Neuronal stem cell (in vitro differentiated cells): ENCODE results near the gene PDZD7.

Source experiments
- DNase-seq: peaks from one replicate; pipeline ENCODE4 v3.0.0-alpha.2; 2013; ENCODE audit warnings: low spot score
- H2AFZ ChIP-seq: one replicate; pipeline ENCODE4 v1.6.1; 2013; ENCODE audit warnings: mild to moderate bottlenecking, low read length, inconsistent platforms
- H2AK5ac ChIP-seq: 2 replicates; pipeline ENCODE4 v1.6.1; 2013; ENCODE audit warnings: low read depth, mild to moderate bottlenecking, inconsistent platforms, low read length, moderate library complexity, mixed read lengths
- H2BK120ac ChIP-seq: 2 replicates; pipeline ENCODE4 v1.6.1; 2013; ENCODE audit warnings: low read depth, mild to moderate bottlenecking, inconsistent platforms, low read length, moderate library complexity, mixed read lengths
- H2BK12ac ChIP-seq: one replicate; pipeline ENCODE4 v1.6.1; 2013; ENCODE audit warnings: low read length, inconsistent platforms
- H2BK15ac ChIP-seq: 2 replicates; pipeline ENCODE4 v1.6.1; 2013; ENCODE audit warnings: mild to moderate bottlenecking, low read length, inconsistent platforms, mixed read lengths
- H2BK5ac ChIP-seq: one replicate; pipeline ENCODE4 v1.6.1; 2013; ENCODE audit warnings: inconsistent platforms, mild to moderate bottlenecking, low read length, moderate library complexity
- H3K14ac ChIP-seq: one replicate; pipeline ENCODE4 v1.6.1; 2013; ENCODE audit warnings: low read length, inconsistent platforms
- H3K18ac ChIP-seq: 2 replicates; pipeline ENCODE4 v1.6.1; 2013; ENCODE audit warnings: low read length, inconsistent platforms
- H3K23ac ChIP-seq: 2 replicates; pipeline ENCODE4 v1.6.1; 2013; ENCODE audit warnings: low read depth, mild to moderate bottlenecking, mixed read lengths, low read length, inconsistent platforms; ENCODE audit not compliant: poor library complexity
- H3K27ac ChIP-seq: replicated peaks from 3 replicates; pipeline ENCODE4 v1.5.1; 2013; ENCODE audit warnings: low read length, inconsistent platforms
- H3K27me3 ChIP-seq, 3 experiments: 2 replicates each; pipeline ENCODE4 v1.6.1; 2013; ENCODE audit warnings: low read length in 3 of 3, mild to moderate bottlenecking in 2 of 3, inconsistent platforms in 1 of 3, low read depth in 1 of 3, mixed read lengths in 1 of 3, moderate library complexity in 1 of 3; ENCODE audit not compliant: control insufficient read depth in 3 of 3, insufficient read depth in 3 of 3
- H3K36me3 ChIP-seq, 2 donors: replicated peaks in 1 of 2; 2 replicates each; pipeline ENCODE4 v1.6.1; 2013; ENCODE audit warnings: low read length in 2 of 2; ENCODE audit not compliant: control insufficient read depth in 2 of 2, insufficient read depth in 2 of 2
- H3K4ac ChIP-seq: 2 replicates; pipeline ENCODE4 v1.6.1; 2013; ENCODE audit warnings: inconsistent platforms, mild to moderate bottlenecking, low read length, moderate library complexity
- H3K4me1 ChIP-seq, 2 donors: 1 replicate in 1 of 2; 2 replicates in 1 of 2; pipeline ENCODE4 v1.6.1; 2013; ENCODE audit warnings: low read length in 2 of 2, low read depth in 1 of 2; ENCODE audit not compliant: control insufficient read depth in 2 of 2, insufficient read depth in 1 of 2
- H3K4me2 ChIP-seq: one replicate; pipeline ENCODE4 v1.6.1; 2013; ENCODE audit warnings: mild to moderate bottlenecking, low read length, inconsistent platforms; ENCODE audit not compliant: insufficient read depth, poor library complexity, severe bottlenecking
- H3K4me3 ChIP-seq, 2 donors: 2 replicates each; pipeline ENCODE4 v1.5.1; 2013; ENCODE audit warnings: low read length in 2 of 2, mild to moderate bottlenecking in 2 of 2, inconsistent platforms in 1 of 2, moderate library complexity in 1 of 2
- H3K79me1 ChIP-seq: one replicate; pipeline ENCODE4 v1.6.1; 2013; ENCODE audit warnings: low read depth, mild to moderate bottlenecking, inconsistent platforms, low read length, moderate library complexity
- H3K9ac ChIP-seq: one replicate; pipeline ENCODE4 v1.6.1; 2013; ENCODE audit warnings: mild to moderate bottlenecking, low read depth, low read length, inconsistent platforms; ENCODE audit not compliant: poor library complexity
- H3K9me3 ChIP-seq, 2 donors: replicated peaks in 1 of 2; 2 replicates each; pipeline versions ENCODE3 to v1.6.1; 2013; ENCODE audit warnings: low read length in 2 of 2, mild to moderate bottlenecking in 2 of 2, inconsistent platforms in 1 of 2, low read depth in 1 of 2, mixed read lengths in 1 of 2, moderate library complexity in 1 of 2; ENCODE audit not compliant: control insufficient read depth in 2 of 2, insufficient read depth in 1 of 2
- H4K8ac ChIP-seq: one replicate; pipeline ENCODE4 v1.6.1; 2013; ENCODE audit warnings: low read depth, mild to moderate bottlenecking, inconsistent platforms, low read length, moderate library complexity
- H4K91ac ChIP-seq: one replicate; pipeline ENCODE4 v1.6.1; 2013; ENCODE audit warnings: low read length, low read depth, mild to moderate bottlenecking, inconsistent platforms; ENCODE audit not compliant: poor library complexity
- WGBS, 2 donors: extraction: QIAGEN DNeasy Blood & Tissue Kit; methylation state at CpG; one replicate each; pipeline ENCODE4 v1.1.7; 2013; ENCODE audit warnings: missing lambda C conversion rate in 2 of 2, mixed read lengths in 1 of 2; ENCODE audit not compliant: insufficient read length in 2 of 2, insufficient replicate concordance in 1 of 2; ENCODE audit errors: extremely low coverage in 2 of 2; 5-methylcytosine and 5-hydroxymethylcytosine counted together

PDZD7 gene

GRCh38 chr10:100983868-100984671 is 46.9 kb downstream of the PDZD7 start:
- Histone ChIP-seq H3K18ac (no peak overlapping the region), H2BK5ac (no peak overlapping the region), H3K14ac (no peak overlapping the region), H3K36me3 (peaks cover 32 to 71% of the 10 kb centered on the region in 2 donors), H2AK5ac (no peak overlapping the region), H3K9me3 (peaks cover 0 to 3% of the 10 kb centered on the region in 2 donors), H3K27me3 (no peaks in the 10 kb centered on the region), H2AFZ (no peak overlapping the region), H2BK15ac (no peak overlapping the region), H3K4ac (no peak overlapping the region), H3K23ac (no peak overlapping the region), H3K4me3 (no peak overlapping the region), H3K4me1 (peaks cover 12 to 13% of the 10 kb centered on the region in 2 donors), H3K9ac (peak overlapping the region; percentile 35), H4K8ac (no peak overlapping the region), H2BK12ac (no peak overlapping the region), H4K91ac (no peak overlapping the region), H2BK120ac (no peak overlapping the region), H3K27ac (no peak overlapping the region), H3K79me1 (peaks cover 10% of the 10 kb centered on the region), H3K4me2 (no peak overlapping the region)
- no peak for DNase-seq
- no CpG with 5 or more reads among the region's 13 CpGs for WGBS, 2 donors

- H2BK5ac ChIP-seq, result no peak overlapping the region
- no peak overlapping the region for H2BK15ac ChIP-seq
- H3K27me3 ChIP-seq, result no peaks in the 10 kb centered on the region
- peak overlapping the region; percentile 18 for H4K91ac ChIP-seq
- no peak overlapping the region for H3K27ac ChIP-seq
- no peak overlapping the region for H2BK12ac ChIP-seq
- DNase-seq, result no peak
- no peak overlapping the region for H3K18ac ChIP-seq
- H3K79me1 ChIP-seq, result peaks cover 10% of the 10 kb centered on the region
- H3K36me3 ChIP-seq, result peaks cover 36 to 74% of the 10 kb centered on the region in 2 donors
- no peak overlapping the region for H3K4me2 ChIP-seq
- no peak overlapping the region for H3K4ac ChIP-seq
- no peak overlapping the region for H3K23ac ChIP-seq
- H2AFZ ChIP-seq, result no peak overlapping the region
- H3K14ac ChIP-seq, result no peak overlapping the region
- peak overlapping the region; percentile 23 for H4K8ac ChIP-seq
- H3K4me3 ChIP-seq, result no peak overlapping the region
- H3K9me3 ChIP-seq, result peaks cover 0 to 3% of the 10 kb centered on the region in 2 donors
- no CpG with 5 or more reads among the region's 24 CpGs for WGBS, 2 donors
- H3K9ac ChIP-seq, result peak overlapping the region; percentile 54
- peaks cover 11% of the 10 kb centered on the region in 2 donors for H3K4me1 ChIP-seq
- no peak overlapping the region for H2BK120ac ChIP-seq
- H2AK5ac ChIP-seq, result no peak overlapping the region
Measured at GRCh38 chr10:100982916-100983830, 47.8 kb downstream of the PDZD7 start.

GRCh38 chr10:100981178-100981772 is 49.7 kb downstream of the PDZD7 start:
- H3K9ac ChIP-seq, result no peak overlapping the region
- no peak overlapping the region for H4K8ac ChIP-seq
- H3K9me3 ChIP-seq, result no peaks in the 10 kb centered on the region
- H4K91ac ChIP-seq, result no peak overlapping the region
- H3K79me1 ChIP-seq, result no peaks in the 10 kb centered on the region
- H3K4ac ChIP-seq, result no peak overlapping the region
- no peak overlapping the region for H3K23ac ChIP-seq
- no peak overlapping the region for H3K4me2 ChIP-seq
- H3K4me1 ChIP-seq, result peaks cover 0 to under 1% of the 10 kb centered on the region in 2 donors
- H3K27me3 ChIP-seq, result no peaks in the 10 kb centered on the region
- no peak overlapping the region for H2AFZ ChIP-seq
- no peak for DNase-seq
- H2BK15ac ChIP-seq, result no peak overlapping the region
- no peak overlapping the region for H2BK120ac ChIP-seq
- no peak overlapping the region for H3K4me3 ChIP-seq
- no peak overlapping the region for H3K18ac ChIP-seq
- no peak overlapping the region for H2BK12ac ChIP-seq
- H2AK5ac ChIP-seq, result no peak overlapping the region
- peaks cover 39 to 76% of the 10 kb centered on the region in 2 donors for H3K36me3 ChIP-seq
- H3K14ac ChIP-seq, result no peak overlapping the region
- no peak overlapping the region for H3K27ac ChIP-seq
- WGBS, 2 donors, result no CpG with 5 or more reads among the region's 5 CpGs
- H2BK5ac ChIP-seq, result no peak overlapping the region
